ENCODE data around the gene FKBP10. TPM values are rescaled to one million over a fixed set of nuclear protein-coding genes. Genes with fewer than 3 reads are reported as not detected.

The FKBP10 gene
- total and polyA plus RNA-seq, 9 of the 15 experiments (the other 6 are each of a cell fraction or from before 2014, with no cell fraction given) = 0.03 to 3.0 (median 1.4) TPM; not detected in 1

DNA sequence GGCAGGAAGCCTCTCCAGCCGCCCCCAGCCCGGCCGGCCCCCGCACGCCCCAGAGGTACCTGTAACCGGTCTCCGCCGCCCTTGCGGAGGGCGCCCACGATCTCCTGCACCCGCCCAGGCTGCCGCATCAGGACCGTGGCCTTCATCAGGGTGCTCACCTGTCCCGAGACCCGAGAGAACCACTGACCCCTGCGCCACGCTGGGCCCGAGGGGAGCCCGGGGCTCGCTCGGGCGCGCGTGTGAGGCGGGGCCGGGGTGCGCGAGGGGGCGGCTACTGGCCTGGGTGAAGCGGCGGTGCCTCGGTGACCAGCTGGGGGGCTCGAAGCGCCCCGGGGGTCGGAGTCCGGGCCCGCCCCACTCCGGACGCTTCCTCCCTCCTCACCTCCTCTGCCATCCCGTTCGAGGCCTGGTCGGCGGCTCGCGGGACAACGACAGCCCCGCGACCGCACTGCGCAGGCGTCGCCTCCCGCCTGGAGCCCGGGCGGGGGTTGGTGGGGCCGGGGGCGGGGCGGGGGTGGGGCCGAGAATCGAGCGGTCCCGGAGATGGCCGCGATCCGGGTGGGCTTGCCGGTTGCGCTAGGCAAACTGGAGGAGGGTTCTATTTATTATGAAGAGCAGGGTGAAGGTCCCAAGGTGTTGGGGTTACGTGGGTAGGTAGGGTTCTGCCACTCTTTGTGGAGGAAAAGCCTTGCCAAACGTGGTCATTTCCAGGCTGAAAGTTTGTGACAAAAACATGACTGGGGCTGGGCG lies 23.2 kb downstream of the FKBP10 start, which contains the start of gene NT5C3B:
Gene NT5C3B, minus strand, starts transcription at position 433 of the 750 bp plus-strand sequence. Its CDS starts 39 bp downstream, at position 394.
- no peak for FAIRE-seq
- WGBS (ENCODE audit: insufficient coverage, low coverage, missing lambda C conversion rate) = under 1% methylated on average over 38 of the region's 72 CpGs
- Histone ChIP-seq H3K4me3 (peak within 1 kb of the TSS; percentile 77), H3K4me2 (ENCODE audit: insufficient read depth, low read length) (peak within 1 kb of the TSS; percentile 89), H3K79me2 (ENCODE audit: control insufficient read depth, insufficient read depth, low read length) (peaks cover 17% of the 10 kb centered on the region), H3K27ac (ENCODE audit: extremely low read depth, low read depth, low read length) (peak within 1 kb of the TSS; percentile 56), H4K20me1 (replicated peaks; ENCODE audit: control insufficient read depth, insufficient read depth, low read length) (no peaks in the 10 kb centered on the region), H3K9me1 (ENCODE audit: control insufficient read depth, insufficient read depth, low read length) (no peaks in the 10 kb centered on the region), H2AFZ (ENCODE audit: low read depth, low read length) (peak within 1 kb of the TSS; percentile 92), H3K36me3 (ENCODE audit: control insufficient read depth, insufficient read depth, low read length) (peaks cover 30% of the 10 kb centered on the region; the same call in 2 of the 3 replicates), H3K9me3 (replicated peaks; ENCODE audit: control insufficient read depth, insufficient read depth, low read depth, low read length) (no peaks in the 10 kb centered on the region), H3K9ac (ENCODE audit: insufficient read depth in 1 of 2, low read depth in 2 of 2, low read length in 2 of 2) (peak within 1 kb of the TSS; percentile 72 to 96), H3K4me1 (replicated peaks in 1 of 2; ENCODE audit: control insufficient read depth in 2 of 2, insufficient read depth in 2 of 2, low read length in 2 of 2) (peaks cover 7 to 15% of the 10 kb centered on the region in 2 experiments; a peak in 4 of 5 replicates), H3K27me3 (ENCODE audit: control insufficient read depth in 2 of 2, insufficient read depth in 2 of 2, low read length in 2 of 2) (no peaks in the 10 kb centered on the region)
- peak; percentile 74 to 96 (median 94) for DNase-seq (ENCODE audit: extremely low read depth in 1 of 4, low spot score in 3 of 4)
- POLR2A ChIA-PET = interaction anchor here (0.6 to 2.1 kb wide), 5 partner anchors 12 to 342 kb away, joined by 3 to 6 read pairs (median 3); no protein-coding TSS in a partner anchor
- in situ Hi-C loops (cut with MboI) = no loop called here
- CTCF ChIA-PET (ENCODE audit: low intra/inter-chr PET ratio) = no interaction called here
- intact Hi-C loops (cut with micrococcal nuclease) = no loop called here
- no TSS peak for BruUV-seq (replicated peaks)
- ATAC-seq = peak; percentile 95
- TF ChIP-seq SP1 (CRISPR knock-in tag; IDR thresholded peaks at IDR 0.05) (no peak), ZC3H8 (IDR thresholded peaks at IDR 0.05) (no peak), POLR2B (IDR thresholded peaks at IDR 0.05; ENCODE audit: low read depth, partially characterized antibody) (peak; percentile 39), MECOM (CRISPR knock-in tag; IDR thresholded peaks at IDR 0.05) (no peak), CTBP1 (IDR thresholded peaks at IDR 0.05; ENCODE audit: borderline replicate concordance) (peak; percentile 52; the same call in 1 of the 2 replicates), ZNF384 (IDR thresholded peaks at IDR 0.05; ENCODE audit: low read depth, low read length) (no peak), ZNF668 (CRISPR knock-in tag; IDR thresholded peaks at IDR 0.05) (no peak), REST (IDR thresholded peaks at IDR 0.05; ENCODE audit: borderline replicate concordance) (peak; percentile 67), REST (CRISPR knock-in tag; IDR thresholded peaks at IDR 0.05; ENCODE audit: low read depth) (no peak), RB1 (IDR thresholded peaks at IDR 0.05; ENCODE audit: low read depth) (peak; percentile 30; the same call in 1 of the 2 replicates), ATF7 (IDR thresholded peaks at IDR 0.05) (peak; percentile 5; the same call in 1 of the 2 replicates)
- TF ChIP-seq, protein P1, sequence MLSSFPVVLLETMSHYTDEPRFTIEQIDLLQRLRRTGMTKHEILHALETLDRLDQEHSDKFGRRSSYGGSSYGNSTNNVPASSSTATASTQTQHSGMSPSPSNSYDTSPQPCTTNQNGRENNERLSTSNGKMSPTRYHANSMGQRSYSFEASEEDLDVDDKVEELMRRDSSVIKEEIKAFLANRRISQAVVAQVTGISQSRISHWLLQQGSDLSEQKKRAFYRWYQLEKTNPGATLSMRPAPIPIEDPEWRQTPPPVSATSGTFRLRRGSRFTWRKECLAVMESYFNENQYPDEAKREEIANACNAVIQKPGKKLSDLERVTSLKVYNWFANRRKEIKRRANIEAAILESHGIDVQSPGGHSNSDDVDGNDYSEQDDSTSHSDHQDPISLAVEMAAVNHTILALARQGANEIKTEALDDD (IDR thresholded peaks at IDR 0.05) = no peak

All from K562 (cell line).